ENCODE results near the gene LRMDA.

Gene LRMDA

GRCh38 chr10:75508814-75509306 lies 77.4 kb downstream of the LRMDA start:
- H3K9ac ChIP-seq (ENCODE audit: low read depth, low read length), result no peak overlapping the region
- no peaks in the 10 kb centered on the region for H3K79me2 ChIP-seq (ENCODE audit: insufficient read depth, low read length)
- H3K9me3 ChIP-seq (ENCODE audit: insufficient read depth, low read length, severe bottlenecking), result no peaks in the 10 kb centered on the region
- H4K20me1 ChIP-seq (ENCODE audit: insufficient read depth, low read length), result no peaks in the 10 kb centered on the region
- peaks cover 17% of the 10 kb centered on the region for H3K27me3 ChIP-seq (ENCODE audit: insufficient read depth, low read length, poor library complexity)
- TF ChIP-seq, protein P1, sequence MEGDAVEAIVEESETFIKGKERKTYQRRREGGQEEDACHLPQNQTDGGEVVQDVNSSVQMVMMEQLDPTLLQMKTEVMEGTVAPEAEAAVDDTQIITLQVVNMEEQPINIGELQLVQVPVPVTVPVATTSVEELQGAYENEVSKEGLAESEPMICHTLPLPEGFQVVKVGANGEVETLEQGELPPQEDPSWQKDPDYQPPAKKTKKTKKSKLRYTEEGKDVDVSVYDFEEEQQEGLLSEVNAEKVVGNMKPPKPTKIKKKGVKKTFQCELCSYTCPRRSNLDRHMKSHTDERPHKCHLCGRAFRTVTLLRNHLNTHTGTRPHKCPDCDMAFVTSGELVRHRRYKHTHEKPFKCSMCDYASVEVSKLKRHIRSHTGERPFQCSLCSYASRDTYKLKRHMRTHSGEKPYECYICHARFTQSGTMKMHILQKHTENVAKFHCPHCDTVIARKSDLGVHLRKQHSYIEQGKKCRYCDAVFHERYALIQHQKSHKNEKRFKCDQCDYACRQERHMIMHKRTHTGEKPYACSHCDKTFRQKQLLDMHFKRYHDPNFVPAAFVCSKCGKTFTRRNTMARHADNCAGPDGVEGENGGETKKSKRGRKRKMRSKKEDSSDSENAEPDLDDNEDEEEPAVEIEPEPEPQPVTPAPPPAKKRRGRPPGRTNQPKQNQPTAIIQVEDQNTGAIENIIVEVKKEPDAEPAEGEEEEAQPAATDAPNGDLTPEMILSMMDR (IDR thresholded peaks at IDR 0.05; ENCODE audit: borderline replicate concordance, extremely low read depth, low read length, poor library complexity, severe bottlenecking), result no peak
- no peak for TF ChIP-seq EZH2 (IDR thresholded peaks at IDR 0.05; ENCODE audit: borderline replicate concordance, low read depth, low read length, severe bottlenecking)
- no peak overlapping the region for H3K27ac ChIP-seq (ENCODE audit: low read length)
- no peak for ATAC-seq (ENCODE audit: insufficient read depth, low read depth)
- H3K36me3 ChIP-seq (ENCODE audit: insufficient read depth, low read length), result no peaks in the 10 kb centered on the region
- no peak overlapping the region for H2AFZ ChIP-seq (ENCODE audit: low read depth, low read length)
- no peak for DNase-seq
- no peak overlapping the region for H3K4me2 ChIP-seq (ENCODE audit: insufficient read depth, low read length)
- no peak overlapping the region for H3K4me3 ChIP-seq (ENCODE audit: low read depth in 1 of 2, low read length in 2 of 2)
- H3K4me1 ChIP-seq (ENCODE audit: insufficient read depth, low read length), result no peaks in the 10 kb centered on the region

- Histone ChIP-seq H3K36me3 (ENCODE audit: insufficient read depth, low read length) (no peaks in the 10 kb centered on the region), H2AFZ (ENCODE audit: low read depth, low read length) (no peak overlapping the region), H3K27me3 (ENCODE audit: insufficient read depth, low read length, poor library complexity) (peaks cover 17% of the 10 kb centered on the region), H3K4me2 (ENCODE audit: insufficient read depth, low read length) (no peak overlapping the region), H3K4me1 (ENCODE audit: insufficient read depth, low read length) (no peaks in the 10 kb centered on the region), H3K9me3 (ENCODE audit: insufficient read depth, low read length, severe bottlenecking) (no peaks in the 10 kb centered on the region), H3K9ac (ENCODE audit: low read depth, low read length) (no peak overlapping the region), H3K27ac (ENCODE audit: low read length) (no peak overlapping the region), H4K20me1 (ENCODE audit: insufficient read depth, low read length) (no peaks in the 10 kb centered on the region), H3K79me2 (ENCODE audit: insufficient read depth, low read length) (no peaks in the 10 kb centered on the region), H3K4me3 (ENCODE audit: low read depth in 1 of 2, low read length in 2 of 2) (no peak overlapping the region)
- DNase-seq (no peak), ATAC-seq (ENCODE audit: insufficient read depth, low read depth) (no peak)
- no peak for TF ChIP-seq EZH2 (IDR thresholded peaks at IDR 0.05; ENCODE audit: borderline replicate concordance, low read depth, low read length, severe bottlenecking)
- TF ChIP-seq, protein P1 (IDR thresholded peaks at IDR 0.05; ENCODE audit: borderline replicate concordance, extremely low read depth, low read length, poor library complexity, severe bottlenecking), result no peak
Observed at GRCh38 chr10:75509706-75510105, 78.3 kb downstream of the LRMDA start.

DNA sequence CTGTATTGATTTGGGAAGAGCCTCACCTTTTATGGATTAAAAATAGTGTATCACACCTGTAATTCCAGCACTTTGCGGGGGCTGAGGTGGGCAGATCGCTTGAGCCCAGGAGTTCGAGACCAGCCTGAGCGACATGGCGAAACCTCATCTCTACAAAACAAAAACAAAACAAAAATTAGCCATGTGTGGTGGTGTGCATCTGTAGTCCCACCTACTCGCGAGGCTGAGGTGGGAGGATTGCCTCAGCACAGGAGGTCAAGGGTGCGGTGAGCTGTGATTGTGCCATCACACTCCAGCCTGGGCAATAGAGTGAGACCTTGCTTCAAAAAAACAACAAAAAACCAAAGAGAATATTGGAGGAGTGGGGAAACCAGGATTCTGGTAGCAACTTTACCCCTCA lies 79.6 kb downstream of the LRMDA start:
- Histone ChIP-seq H3K79me2 (ENCODE audit: insufficient read depth, low read length) (no peaks in the 10 kb centered on the region), H3K4me3 (ENCODE audit: low read depth in 1 of 2, low read length in 2 of 2) (no peak overlapping the region), H3K9ac (ENCODE audit: low read depth, low read length) (no peak overlapping the region), H3K27me3 (ENCODE audit: insufficient read depth, low read length, poor library complexity) (peaks cover 17% of the 10 kb centered on the region), H3K36me3 (ENCODE audit: insufficient read depth, low read length) (no peaks in the 10 kb centered on the region), H4K20me1 (ENCODE audit: insufficient read depth, low read length) (no peaks in the 10 kb centered on the region), H3K9me3 (ENCODE audit: insufficient read depth, low read length, severe bottlenecking) (no peaks in the 10 kb centered on the region), H2AFZ (ENCODE audit: low read depth, low read length) (no peak overlapping the region), H3K27ac (ENCODE audit: low read length) (no peak overlapping the region), H3K4me2 (ENCODE audit: insufficient read depth, low read length) (no peak overlapping the region), H3K4me1 (ENCODE audit: insufficient read depth, low read length) (no peaks in the 10 kb centered on the region)
- TF ChIP-seq, protein P1 (IDR thresholded peaks at IDR 0.05; ENCODE audit: borderline replicate concordance, extremely low read depth, low read length, poor library complexity, severe bottlenecking), result no peak
- no peak for TF ChIP-seq EZH2 (IDR thresholded peaks at IDR 0.05; ENCODE audit: borderline replicate concordance, low read depth, low read length, severe bottlenecking)
- no peak for ATAC-seq (ENCODE audit: insufficient read depth, low read depth)
- DNase-seq, result no peak

Measured in DND-41 (cell line).